GM12865 (cell line): ENCODE data around the gene GHR.

Source experiments
- DNase-seq: peaks from one replicate; pipeline ENCODE4 v3.0.0; 2010; ENCODE audit warnings: low read depth
- H3K4me3 ChIP-seq: 2 replicates; pipeline ENCODE4 v1.5.1; 2011; ENCODE audit warnings: mild to moderate bottlenecking, low read depth, low read length, control low read depth
- CTCF ChIP-seq: IDR thresholded peaks from 2 replicates; pipeline ENCODE4 v1.5.1; 2011; ENCODE audit warnings: low read length, control low read depth, low read depth, inconsistent platforms; ENCODE audit not compliant: insufficient read depth; ENCODE audit errors: missing control alignments

The GHR gene

GRCh38 chr5:42629284-42629683, 206.0 kb downstream of the GHR start:
- TF ChIP-seq CTCF = no peak
- H3K4me3 ChIP-seq = no peak overlapping the region
- DNase-seq = no peak

GRCh38 chr5:42631241-42631640, 208.0 kb downstream of the GHR start:
- no peak for TF ChIP-seq CTCF

GRCh38 chr5:42632354-42632900, 209.2 kb downstream of the GHR start:
- peak; percentile 12 for DNase-seq
- no peak overlapping the region for H3K4me3 ChIP-seq
- TF ChIP-seq CTCF = no peak

More at GRCh38 chr5:42631241-42631640, 208.0 kb downstream of the GHR start:
- H3K4me3 ChIP-seq = no peak overlapping the region
- DNase-seq = no peak

GRCh38 chr5:42634575-42634974, 211.3 kb downstream of the GHR start:
- no peak overlapping the region for H3K4me3 ChIP-seq
- no peak for TF ChIP-seq CTCF
- DNase-seq = no peak

- H3K4me3 ChIP-seq = no peak overlapping the region
- DNase-seq = no peak
- no peak for TF ChIP-seq CTCF
These were observed 213.2 kb downstream of the GHR start for GRCh38 chr5:42636425-42636824.

GRCh38 chr5:42636946-42637345, 213.7 kb downstream of the GHR start:
- no peak overlapping the region for H3K4me3 ChIP-seq
- no peak for DNase-seq
- TF ChIP-seq CTCF = no peak

- no peak for DNase-seq
- TF ChIP-seq CTCF = no peak
- no peak overlapping the region for H3K4me3 ChIP-seq
These were observed 215.7 kb downstream of the GHR start for GRCh38 chr5:42638972-42639371.
